Upper lobe of left lung (tissue), 4 donors: ENCODE data around the gene SECISBP2.

Experiments
- CTCF ChIP-seq, 6 experiments: fragments of 450-650 bp in 4 of 6; fragments of 200-600 bp in 2 of 6; sonication (generic) in 2 of 6; IDR thresholded peaks; one replicate each; pipeline ENCODE4 v1.5.1; 2016 to 2019; ENCODE audit warnings: antibody characterized with exemption in 6 of 6
- POLR2AphosphoS5 ChIP-seq, 2 donors: sonication (generic); formaldehyde crosslinking; IDR thresholded peaks; one replicate each; pipeline ENCODE4 v1.5.1; 2017; ENCODE audit warnings: antibody characterized with exemption in 2 of 2

GRCh38 chr9:89408628-89409101, 90.4 kb downstream of the SECISBP2 start:
- no peak for TF ChIP-seq CTCF (IDR thresholded peaks at IDR 0.05)
- no peak for TF ChIP-seq POLR2AphosphoS5 (IDR thresholded peaks at IDR 0.05)
